IMR-90 (cell line): ENCODE data around the gene ALDH1L2. TPM values are rescaled to one million over a fixed set of nuclear protein-coding genes. Genes with fewer than 3 reads are reported as not detected.

Experiments used
- ATAC-seq: fragments of 200-7000 bp; cut with Tn5 transposase; 2 replicates; pipeline ENCODE4 v1.9.1; 2020; ENCODE audit warnings: low read depth, mild to moderate bottlenecking, moderate library complexity
- BruUV-seq: library from RNA; stranded (reverse); fragments of 400-500 nt; replicated peaks from 2 replicates; lab custom pipeline; 2021; lab: Mats Ljungman, UMichigan
- CTCF ChIA-PET: fragments of 300-600 bp; formaldehyde crosslinking; extraction: SDS; loops from one replicate; lab custom pipeline; 2021; ENCODE audit warnings: antibody characterized with exemption; lab: Yijun Ruan, JAX
- POLR2A ChIA-PET: fragments of 300-600 bp; sonication (Branson Sonifier 250); formaldehyde crosslinking; loops from one replicate; lab custom pipeline; 2022; ENCODE audit warnings: antibody characterized with exemption; ENCODE audit not compliant: unreplicated experiment; lab: Charles Lee
- DNase-seq: peaks from one replicate; pipeline ENCODE4 v3.0.0; 2013
- H2AFZ ChIP-seq: replicated peaks from 2 replicates; pipeline ENCODE3; 2013; ENCODE audit warnings: low read length, mild to moderate bottlenecking; ENCODE audit not compliant: poor library complexity
- H2AK5ac ChIP-seq: 2 replicates; pipeline ENCODE4 v1.6.1; 2013; ENCODE audit warnings: low read depth, low read length, inconsistent platforms
- H2AK9ac ChIP-seq: replicated peaks from 2 replicates; pipeline ENCODE3; 2013; ENCODE audit warnings: mild to moderate bottlenecking, low read depth, low read length, moderate library complexity; ENCODE audit not compliant: poor library complexity
- H2BK120ac ChIP-seq: 2 replicates; pipeline ENCODE4 v1.6.1; 2013; ENCODE audit warnings: low read depth, low read length, inconsistent platforms
- H2BK15ac ChIP-seq: 3 replicates; pipeline ENCODE4 v1.6.1; 2013; ENCODE audit warnings: low read depth, low read length, inconsistent platforms
- H2BK20ac ChIP-seq: 2 replicates; pipeline ENCODE4 v1.6.1; 2013; ENCODE audit warnings: low read depth, mild to moderate bottlenecking, inconsistent platforms, low read length, moderate library complexity
- H2BK5ac ChIP-seq: 2 replicates; pipeline ENCODE4 v1.6.1; 2013; ENCODE audit warnings: mild to moderate bottlenecking, low read depth, low read length, inconsistent platforms; ENCODE audit not compliant: poor library complexity, severe bottlenecking
- H3K14ac ChIP-seq: replicated peaks from 2 replicates; pipeline ENCODE4 v1.6.1; 2013; ENCODE audit warnings: low read depth, low read length, inconsistent platforms
- H3K18ac ChIP-seq: 2 replicates; pipeline ENCODE4 v1.6.1; 2013; ENCODE audit warnings: low read depth, low read length, control low read depth
- H3K23ac ChIP-seq: 2 replicates; pipeline ENCODE4 v1.6.1; 2013; ENCODE audit warnings: low read depth, low read length, inconsistent platforms
- H3K27ac ChIP-seq: 2 replicates; pipeline ENCODE4 v1.5.1; 2013; ENCODE audit warnings: mild to moderate bottlenecking, control low read depth, low read length; ENCODE audit not compliant: insufficient read depth
- H3K27me3 ChIP-seq: 2 replicates; pipeline ENCODE4 v1.6.1; 2013; ENCODE audit warnings: low read length; ENCODE audit not compliant: control insufficient read depth, insufficient read depth
- H3K36me3 ChIP-seq: 2 replicates; pipeline ENCODE4 v1.6.1; 2013; ENCODE audit warnings: low read length, mixed read lengths; ENCODE audit not compliant: control insufficient read depth, insufficient read depth
- H3K4ac ChIP-seq: 2 replicates; pipeline ENCODE4 v1.6.1; 2013; ENCODE audit warnings: low read depth, low read length, inconsistent platforms
- H3K4me1 ChIP-seq: 2 replicates; pipeline ENCODE4 v1.6.1; 2013; ENCODE audit warnings: low read length, mixed read lengths; ENCODE audit not compliant: control insufficient read depth, insufficient read depth
- H3K4me2 ChIP-seq: 2 replicates; pipeline ENCODE4 v1.6.1; 2013; ENCODE audit warnings: low read depth, mild to moderate bottlenecking, control low read depth, low read length, moderate library complexity
- H3K4me3 ChIP-seq: 2 replicates; pipeline ENCODE4 v1.5.1; 2013; ENCODE audit warnings: low read depth, mild to moderate bottlenecking, control low read depth, low read length, moderate library complexity; ENCODE audit not compliant: insufficient read depth
- H3K56ac ChIP-seq: 2 replicates; pipeline ENCODE4 v1.6.1; 2013; ENCODE audit warnings: low read length, inconsistent platforms; ENCODE audit not compliant: insufficient read depth; ENCODE audit errors: extremely low read depth
- H3K79me1 ChIP-seq, 2 experiments: 2 replicates each; pipeline ENCODE4 v1.6.1; 2013; ENCODE audit warnings: low read length in 2 of 2, inconsistent platforms in 1 of 2, low read depth in 1 of 2
- H3K9ac ChIP-seq: 2 replicates; pipeline ENCODE4 v1.6.1; 2013; ENCODE audit warnings: low read depth, low read length, control low read depth
- H3K9me1 ChIP-seq: 2 replicates; pipeline ENCODE4 v1.6.1; 2013; ENCODE audit warnings: low read length, inconsistent platforms; ENCODE audit not compliant: insufficient read depth
- H3K9me3 ChIP-seq: 2 replicates; pipeline ENCODE4 v1.6.1; 2013; ENCODE audit warnings: low read length; ENCODE audit not compliant: control insufficient read depth, insufficient read depth
- H4K20me1 ChIP-seq: 2 replicates; pipeline ENCODE4 v1.6.1; 2013; ENCODE audit warnings: low read length, inconsistent platforms; ENCODE audit not compliant: insufficient read depth
- H4K5ac ChIP-seq: 2 replicates; pipeline ENCODE4 v1.6.1; 2013; ENCODE audit warnings: mild to moderate bottlenecking, low read depth, low read length, control low read depth
- H4K8ac ChIP-seq, 2 experiments: 2 replicates each; pipeline ENCODE4 v1.6.1; 2013; ENCODE audit warnings: low read depth in 2 of 2, low read length in 2 of 2, control low read depth in 1 of 2, inconsistent platforms in 1 of 2
- H4K91ac ChIP-seq: 2 replicates; pipeline ENCODE4 v1.6.1; 2013; ENCODE audit warnings: low read depth, low read length, inconsistent platforms; ENCODE audit not compliant: insufficient read depth
- BHLHE40 ChIP-seq: fragments of 150-350 bp; IDR thresholded peaks from 2 replicates; pipeline ENCODE4 v1.6.1; 2016; ENCODE audit warnings: mild to moderate bottlenecking, low read depth, low read length
- FOS ChIP-seq: fragments of 150-350 bp; IDR thresholded peaks from 2 replicates; pipeline ENCODE4 v1.6.1; 2016; ENCODE audit warnings: low read depth, low read length
- MAZ ChIP-seq: IDR thresholded peaks from 2 replicates; pipeline ENCODE4 v1.6.1; 2012; ENCODE audit warnings: low read depth, mild to moderate bottlenecking, low read length, improper control_type of control experiment, moderate library complexity, borderline replicate concordance
- NFE2L2 ChIP-seq: fragments of 150-350 bp; IDR thresholded peaks from 2 replicates; pipeline ENCODE4 v1.6.1; 2016; ENCODE audit warnings: low read depth, mild to moderate bottlenecking, low read length
- RAD21 ChIP-seq: IDR thresholded peaks from 2 replicates; pipeline ENCODE4 v1.6.1; 2012; ENCODE audit warnings: low read length, improper control_type of control experiment
- RCOR1 ChIP-seq: IDR thresholded peaks from 2 replicates; pipeline ENCODE4 v1.6.1; 2012; ENCODE audit warnings: mild to moderate bottlenecking, low read length, improper control_type of control experiment; ENCODE audit not compliant: insufficient replicate concordance
- WGBS, 2 experiments: methylation state at CpG; one replicate each; pipeline versions ENCODE4 v1.1.5 to v1.1.7; 2013; ENCODE audit warnings: missing lambda C conversion rate in 2 of 2; ENCODE audit not compliant: insufficient read length in 1 of 2; ENCODE audit errors: extremely low coverage in 2 of 2; 5-methylcytosine and 5-hydroxymethylcytosine counted together
- dilution Hi-C: fragments of 300-500 bp; cut with HindIII; formaldehyde crosslinking; loops from one replicate; pipeline ENCODE4 v1.14.3; 2018; ENCODE audit warnings: low sequenced_read_pairs; ENCODE audit not compliant: unreplicated experiment
- in situ Hi-C: fragments of 300-500 bp; cut with MboI; formaldehyde crosslinking; loops from 3 replicates; pipeline ENCODE4 v1.14.3; 2019; ENCODE audit warnings: low sequenced_read_pairs, inconsistent platforms, mixed read lengths
- intact Hi-C: fragments of 100-400 bp; cut with micrococcal nuclease; formaldehyde crosslinking; loops from 2 replicates; pipeline ENCODE4 v1.10.0; 2022
- polyA plus RNA-seq, 3 experiments: library from polyadenylated mRNA; depleted of rRNA; stranded (reverse); fragments of >200 nt; gene quantifications; 2 replicates each; pipeline ENCODE4 v1.2.3, GENCODE V29; 2012; ENCODE audit warnings: low replicate concordance in 1 of 3
- total RNA-seq: library from RNA; depleted of rRNA; stranded (reverse); fragments of >200 nt; gene quantifications from 2 replicates; pipeline ENCODE4 v1.2.3, GENCODE V29; 2012
- TF ChIP-seq, protein P1 (sequence below): conservative IDR thresholded peaks from 2 replicates; pipeline ENCODE4 v1.5.1; 2012; ENCODE audit warnings: mild to moderate bottlenecking, low read depth, low read length, improper control_type of control experiment
- TF ChIP-seq, protein P2 (sequence below): fragments of 150-350 bp; IDR thresholded peaks from 2 replicates; pipeline ENCODE4 v1.6.1; 2016; ENCODE audit warnings: low read depth, mild to moderate bottlenecking, low read length, moderate library complexity, borderline replicate concordance

ALDH1L2 gene
- total and polyA plus RNA-seq, 2 of the 4 experiments (the other 2 are of a cell fraction) = 21.1 to 22.8 TPM

- Histone ChIP-seq H4K5ac (no peak overlapping the region), H3K4ac (no peak overlapping the region), H3K14ac (no peak overlapping the region), H2BK5ac (no peak overlapping the region), H3K9me3 (no peaks in the 10 kb centered on the region), H3K4me3 (no peak overlapping the region), H3K79me1 (peaks cover 0 to 4% of the 10 kb centered on the region in 2 experiments; a peak in 1 of 4 replicates), H3K18ac (no peak overlapping the region), H2AFZ (no peak overlapping the region), H3K4me2 (no peak overlapping the region), H4K8ac (no peak overlapping the region), H2AK5ac (no peak overlapping the region), H2AK9ac (no peak overlapping the region), H3K9me1 (peaks cover 6% of the 10 kb centered on the region; the same call in 1 of the 2 replicates), H3K36me3 (peaks cover 29% of the 10 kb centered on the region), H2BK15ac (no peak overlapping the region), H4K91ac (no peak overlapping the region), H3K56ac (no peak overlapping the region), H3K27ac (no peak overlapping the region), H4K20me1 (no peaks in the 10 kb centered on the region), H3K27me3 (no peaks in the 10 kb centered on the region), H2BK120ac (no peak overlapping the region), H3K23ac (no peak overlapping the region), H3K9ac (no peak overlapping the region), H3K4me1 (no peaks in the 10 kb centered on the region), H2BK20ac (no peak overlapping the region)
- intact Hi-C loops (no loop called here), in situ Hi-C loops (no loop called here), dilution Hi-C loops (no loop called here)
- BruUV-seq = no TSS peak
- no CpG with 5 or more reads among the region's 3 CpGs for WGBS, 2 experiments
- no peak for DNase-seq
- POLR2A ChIA-PET = no interaction called here
- CTCF ChIA-PET = no interaction called here
- TF ChIP-seq FOS (no peak), NFE2L2 (no peak), BHLHE40 (no peak), MAZ (no peak), RCOR1 (no peak), RAD21 (no peak)
- TF ChIP-seq, protein P1, sequence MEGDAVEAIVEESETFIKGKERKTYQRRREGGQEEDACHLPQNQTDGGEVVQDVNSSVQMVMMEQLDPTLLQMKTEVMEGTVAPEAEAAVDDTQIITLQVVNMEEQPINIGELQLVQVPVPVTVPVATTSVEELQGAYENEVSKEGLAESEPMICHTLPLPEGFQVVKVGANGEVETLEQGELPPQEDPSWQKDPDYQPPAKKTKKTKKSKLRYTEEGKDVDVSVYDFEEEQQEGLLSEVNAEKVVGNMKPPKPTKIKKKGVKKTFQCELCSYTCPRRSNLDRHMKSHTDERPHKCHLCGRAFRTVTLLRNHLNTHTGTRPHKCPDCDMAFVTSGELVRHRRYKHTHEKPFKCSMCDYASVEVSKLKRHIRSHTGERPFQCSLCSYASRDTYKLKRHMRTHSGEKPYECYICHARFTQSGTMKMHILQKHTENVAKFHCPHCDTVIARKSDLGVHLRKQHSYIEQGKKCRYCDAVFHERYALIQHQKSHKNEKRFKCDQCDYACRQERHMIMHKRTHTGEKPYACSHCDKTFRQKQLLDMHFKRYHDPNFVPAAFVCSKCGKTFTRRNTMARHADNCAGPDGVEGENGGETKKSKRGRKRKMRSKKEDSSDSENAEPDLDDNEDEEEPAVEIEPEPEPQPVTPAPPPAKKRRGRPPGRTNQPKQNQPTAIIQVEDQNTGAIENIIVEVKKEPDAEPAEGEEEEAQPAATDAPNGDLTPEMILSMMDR = no peak
- TF ChIP-seq, protein P2, sequence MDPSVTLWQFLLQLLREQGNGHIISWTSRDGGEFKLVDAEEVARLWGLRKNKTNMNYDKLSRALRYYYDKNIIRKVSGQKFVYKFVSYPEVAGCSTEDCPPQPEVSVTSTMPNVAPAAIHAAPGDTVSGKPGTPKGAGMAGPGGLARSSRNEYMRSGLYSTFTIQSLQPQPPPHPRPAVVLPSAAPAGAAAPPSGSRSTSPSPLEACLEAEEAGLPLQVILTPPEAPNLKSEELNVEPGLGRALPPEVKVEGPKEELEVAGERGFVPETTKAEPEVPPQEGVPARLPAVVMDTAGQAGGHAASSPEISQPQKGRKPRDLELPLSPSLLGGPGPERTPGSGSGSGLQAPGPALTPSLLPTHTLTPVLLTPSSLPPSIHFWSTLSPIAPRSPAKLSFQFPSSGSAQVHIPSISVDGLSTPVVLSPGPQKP = no peak
- no peak for ATAC-seq
Observed at GRCh38 chr12:104997541-104997940, 86.7 kb downstream of the ALDH1L2 start.
